GM10266 (cell line): ENCODE results near the gene RHBDL1.

ENCODE experiments used
- DNase-seq: peaks from one replicate; pipeline ENCODE4 v3.0.0; 2012; ENCODE audit errors: extremely low spot score
- TF ChIP-seq, protein P1 (sequence below): IDR thresholded peaks from 2 replicates; pipeline ENCODE4 v1.5.1; 2012; ENCODE audit warnings: mild to moderate bottlenecking, low read depth; ENCODE audit not compliant: control insufficient read depth, insufficient read depth; ENCODE audit errors: missing control alignments

Gene RHBDL1

DNA sequence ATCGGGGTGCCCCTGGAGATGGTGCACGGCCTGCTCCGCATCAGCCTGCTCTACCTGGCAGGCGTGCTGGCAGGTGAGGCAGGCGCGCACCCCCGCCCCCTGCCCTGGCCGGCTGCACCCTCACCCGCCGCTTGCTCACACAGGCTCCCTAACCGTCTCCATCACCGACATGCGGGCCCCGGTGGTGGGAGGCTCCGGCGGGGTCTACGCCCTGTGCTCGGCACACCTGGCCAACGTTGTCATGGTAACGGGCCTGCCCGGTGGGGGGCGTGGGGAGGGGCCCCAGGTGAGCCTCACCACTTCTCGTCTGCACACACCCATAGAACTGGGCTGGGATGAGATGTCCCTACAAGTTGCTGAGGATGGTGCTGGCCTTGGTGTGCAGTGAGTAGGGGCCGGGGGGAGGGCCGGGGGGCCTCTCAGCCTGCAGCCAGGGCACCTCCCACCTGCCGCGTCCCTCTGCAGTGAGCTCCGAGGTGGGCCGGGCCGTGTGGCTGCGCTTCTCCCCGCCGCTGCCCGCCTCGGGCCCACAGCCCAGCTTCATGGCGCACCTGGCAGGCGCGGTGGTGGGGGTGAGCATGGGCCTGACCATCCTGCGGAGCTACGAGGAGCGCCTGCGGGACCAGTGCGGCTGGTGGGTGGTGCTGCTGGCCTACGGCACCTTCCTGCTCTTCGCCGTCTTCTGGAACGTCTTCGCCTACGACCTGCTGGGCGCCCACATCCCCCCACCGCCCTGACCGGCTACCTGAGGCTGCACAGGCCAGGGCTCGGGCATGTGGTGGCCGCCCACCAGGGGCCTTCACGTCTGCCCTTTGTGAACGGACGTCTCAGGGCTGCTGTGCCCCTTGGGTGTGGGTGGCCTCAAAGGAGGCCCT lies 2.1 kb downstream of the RHBDL1 start:
- TF ChIP-seq, protein P1, sequence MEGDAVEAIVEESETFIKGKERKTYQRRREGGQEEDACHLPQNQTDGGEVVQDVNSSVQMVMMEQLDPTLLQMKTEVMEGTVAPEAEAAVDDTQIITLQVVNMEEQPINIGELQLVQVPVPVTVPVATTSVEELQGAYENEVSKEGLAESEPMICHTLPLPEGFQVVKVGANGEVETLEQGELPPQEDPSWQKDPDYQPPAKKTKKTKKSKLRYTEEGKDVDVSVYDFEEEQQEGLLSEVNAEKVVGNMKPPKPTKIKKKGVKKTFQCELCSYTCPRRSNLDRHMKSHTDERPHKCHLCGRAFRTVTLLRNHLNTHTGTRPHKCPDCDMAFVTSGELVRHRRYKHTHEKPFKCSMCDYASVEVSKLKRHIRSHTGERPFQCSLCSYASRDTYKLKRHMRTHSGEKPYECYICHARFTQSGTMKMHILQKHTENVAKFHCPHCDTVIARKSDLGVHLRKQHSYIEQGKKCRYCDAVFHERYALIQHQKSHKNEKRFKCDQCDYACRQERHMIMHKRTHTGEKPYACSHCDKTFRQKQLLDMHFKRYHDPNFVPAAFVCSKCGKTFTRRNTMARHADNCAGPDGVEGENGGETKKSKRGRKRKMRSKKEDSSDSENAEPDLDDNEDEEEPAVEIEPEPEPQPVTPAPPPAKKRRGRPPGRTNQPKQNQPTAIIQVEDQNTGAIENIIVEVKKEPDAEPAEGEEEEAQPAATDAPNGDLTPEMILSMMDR = no peak
- no peak for DNase-seq

DNA sequence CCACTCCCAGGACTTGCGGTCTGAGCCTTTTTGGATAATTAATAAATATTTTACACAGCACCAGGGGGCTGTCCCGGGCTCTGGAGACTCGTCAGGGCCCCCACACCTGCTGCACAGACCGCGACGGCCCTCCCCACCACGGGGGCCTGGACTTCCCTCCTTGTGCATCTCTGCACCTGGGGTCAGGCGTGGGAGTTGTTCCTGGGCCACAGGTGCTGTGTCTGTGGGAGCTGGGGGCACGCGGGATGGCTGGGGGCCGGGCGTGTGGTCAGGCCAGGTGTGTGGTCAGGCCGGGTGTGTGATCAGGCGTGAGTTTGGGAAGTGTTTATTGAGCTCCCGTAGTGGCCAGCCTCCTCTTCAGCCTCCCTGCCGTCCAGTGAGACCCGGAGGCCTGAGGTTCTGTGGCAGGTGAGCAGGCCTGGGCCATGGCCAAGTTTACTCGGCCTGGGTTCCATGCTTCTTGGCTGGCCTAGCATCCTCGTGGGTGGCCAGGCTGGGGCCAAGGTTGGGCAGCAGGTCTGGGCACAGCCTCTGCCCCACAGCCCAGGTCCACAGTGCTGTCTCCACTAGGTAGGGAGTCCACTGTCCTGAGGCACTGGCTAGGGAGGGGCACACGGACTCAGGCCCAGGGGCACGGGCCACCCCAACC lies 2.9 kb downstream of the RHBDL1 start:
- no peak for DNase-seq
- TF ChIP-seq, protein P1 = no peak

DNA sequence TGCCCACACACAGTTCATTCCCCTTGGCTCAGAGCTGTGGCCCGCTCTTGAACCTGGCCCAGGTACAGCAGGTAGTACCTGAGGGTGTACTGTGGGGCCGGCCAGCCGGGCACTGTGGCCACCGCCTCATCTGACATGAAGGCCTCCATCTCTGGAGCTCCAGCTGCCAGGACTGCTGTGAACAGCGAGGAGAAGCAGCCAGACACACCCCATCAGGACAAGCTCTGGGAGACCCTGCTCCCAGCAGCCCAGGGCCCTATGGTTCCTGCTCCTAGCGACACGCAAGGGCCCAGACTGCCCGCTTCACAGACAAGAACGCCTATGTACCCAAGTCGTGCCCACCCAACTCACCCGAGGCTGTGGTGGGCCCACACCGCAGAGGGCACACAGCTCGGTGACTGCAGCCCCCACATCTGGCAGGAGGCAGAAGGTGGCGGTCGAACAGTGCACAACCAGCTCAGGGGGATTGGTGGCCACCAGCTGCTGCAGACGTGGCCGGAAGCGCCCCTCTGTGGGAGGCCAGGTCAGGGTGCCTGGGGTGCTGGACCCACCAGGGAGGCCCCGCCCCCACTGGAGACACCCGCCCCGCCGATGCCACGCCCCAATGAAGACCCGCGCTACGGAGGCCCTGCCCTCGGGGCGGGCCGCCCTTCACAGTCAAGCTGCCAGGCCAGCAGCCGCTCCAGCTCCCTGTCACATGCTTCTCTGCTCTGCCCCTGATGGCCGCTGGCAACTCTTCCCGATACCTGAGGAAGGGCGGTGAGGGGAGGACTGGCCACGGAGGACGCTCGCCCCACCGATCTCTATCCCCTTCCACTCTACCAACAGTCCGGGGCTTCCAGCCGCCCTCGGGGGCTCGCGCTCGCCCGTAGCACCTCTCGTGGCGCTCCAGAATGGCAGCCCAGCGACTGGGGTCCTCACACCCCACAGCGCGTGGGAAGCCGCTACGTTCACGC lies 3.7 kb downstream of the RHBDL1 start:
- DNase-seq = peak; percentile 73
- TF ChIP-seq, protein P1 = no peak

DNA sequence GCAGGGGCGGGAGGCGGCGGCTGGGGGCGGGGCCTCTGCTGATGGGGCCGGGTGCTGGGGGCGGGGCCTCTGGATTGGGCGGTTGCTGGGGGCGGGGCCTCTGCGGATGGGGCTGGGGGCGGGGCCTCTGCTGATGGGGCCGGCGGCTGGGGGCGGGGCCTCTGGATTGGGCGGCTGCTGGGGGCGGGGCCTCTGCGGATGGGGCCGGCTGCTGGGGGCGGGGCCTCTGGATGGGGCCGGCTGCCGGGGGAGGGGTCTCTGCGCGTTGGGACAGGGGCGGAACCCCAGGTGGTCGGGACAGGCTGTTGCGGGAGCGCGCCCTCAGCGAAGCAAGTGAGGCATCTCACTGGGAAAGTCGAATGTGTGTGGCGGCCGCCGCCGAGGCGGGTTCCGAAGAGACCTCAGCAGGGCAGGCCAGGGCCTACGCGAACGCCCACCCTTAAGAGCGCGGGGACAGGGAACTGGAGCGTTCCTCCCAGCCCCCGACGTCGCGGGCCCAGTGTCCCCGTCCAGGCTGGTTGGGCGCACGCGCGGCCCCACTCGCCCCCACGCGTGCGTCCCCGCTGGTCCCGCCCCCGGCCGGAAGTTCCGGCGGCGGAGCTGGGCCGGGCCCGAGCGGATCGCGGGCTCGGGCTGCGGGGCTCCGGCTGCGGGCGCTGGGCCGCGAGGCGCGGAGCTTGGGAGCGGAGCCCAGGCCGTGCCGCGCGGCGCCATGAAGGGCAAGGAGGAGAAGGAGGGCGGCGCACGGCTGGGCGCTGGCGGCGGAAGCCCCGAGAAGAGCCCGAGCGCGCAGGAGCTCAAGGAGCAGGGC lies 4.5 kb downstream of the RHBDL1 start, which contains the start of gene STUB1:
STUB1 (plus strand) TSS at position 597 of the 811 bp plus-strand sequence; CDS start at position 713, 116 bp downstream.
- DNase-seq = peak; percentile 94
- TF ChIP-seq, protein P1 = no peak

DNA sequence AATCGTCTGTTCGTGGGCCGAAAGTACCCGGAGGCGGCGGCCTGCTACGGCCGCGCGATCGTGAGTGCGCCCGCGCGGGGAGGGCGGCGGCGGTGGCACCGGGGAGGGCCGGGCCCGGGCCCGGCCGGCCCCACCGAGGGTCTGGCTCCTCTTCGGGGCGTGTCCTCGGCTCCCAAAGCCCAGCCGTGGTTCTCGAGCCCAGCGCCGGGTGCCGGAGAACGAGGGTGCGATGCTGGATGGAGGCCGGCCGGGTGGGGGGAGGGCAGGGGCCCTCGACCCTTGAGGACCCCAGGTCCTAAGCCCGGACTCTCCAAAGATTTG lies 5.1 kb downstream of the RHBDL1 start:
- DNase-seq = no peak
- TF ChIP-seq, protein P1 = no peak

DNA sequence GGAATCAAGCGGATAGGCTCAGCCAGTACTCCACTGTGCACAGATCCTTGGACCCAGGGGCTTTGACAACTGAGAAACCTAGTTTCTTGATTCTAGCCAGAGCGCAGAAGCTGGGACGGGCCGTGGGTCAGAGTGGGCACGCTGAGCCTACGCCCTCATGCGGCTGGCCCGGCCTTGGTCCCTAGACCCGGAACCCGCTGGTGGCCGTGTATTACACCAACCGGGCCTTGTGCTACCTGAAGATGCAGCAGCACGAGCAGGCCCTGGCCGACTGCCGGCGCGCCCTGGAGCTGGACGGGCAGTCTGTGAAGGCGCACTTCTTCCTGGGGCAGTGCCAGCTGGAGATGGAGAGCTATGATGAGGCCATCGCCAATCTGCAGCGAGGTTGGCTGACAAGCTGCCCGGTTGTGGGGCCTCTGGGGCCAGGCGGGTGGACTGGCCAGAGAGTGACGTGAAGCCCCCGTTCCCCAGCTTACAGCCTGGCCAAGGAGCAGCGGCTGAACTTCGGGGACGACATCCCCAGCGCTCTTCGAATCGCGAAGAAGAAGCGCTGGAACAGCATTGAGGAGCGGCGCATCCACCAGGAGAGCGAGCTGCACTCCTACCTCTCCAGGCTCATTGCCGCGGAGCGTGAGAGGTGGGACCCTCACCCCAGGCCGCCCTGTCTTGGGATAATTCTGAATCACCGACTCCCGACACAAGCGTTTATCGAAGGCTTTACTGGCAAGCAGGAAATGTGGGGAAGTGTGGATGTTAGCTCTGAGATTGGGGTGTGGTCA lies 5.7 kb downstream of the RHBDL1 start:
- TF ChIP-seq, protein P1 = peak; percentile 25
- DNase-seq = no peak
